ENCODE measurements around the gene ZNF516. TPM values are rescaled to one million over a fixed set of nuclear protein-coding genes. Genes with fewer than 3 reads are reported as not detected.

The ZNF516 gene
- total RNA-seq, 1 donor from 2014 or later, result 19.4 TPM

DNA sequence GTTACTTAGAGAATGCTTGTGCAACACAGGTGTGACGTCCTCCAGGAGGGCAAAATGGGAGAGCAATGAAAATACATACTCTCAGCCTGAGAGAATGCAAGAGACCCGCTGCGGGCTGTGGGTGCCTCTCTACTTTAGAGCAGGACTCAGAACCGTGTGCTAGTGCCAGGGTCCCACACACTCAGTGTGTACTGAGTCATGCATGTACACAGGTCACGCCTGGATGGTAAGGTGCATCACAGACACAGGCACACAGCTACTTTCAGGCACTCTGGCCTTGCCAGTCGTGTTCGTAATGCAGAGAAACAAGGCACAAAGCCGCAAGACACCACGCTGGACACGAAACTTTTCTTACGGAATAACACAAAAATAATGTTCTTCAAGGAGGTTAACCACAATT, 125.3 kb downstream of the ZNF516 start:
- TF ChIP-seq CTCF (IDR thresholded peaks at IDR 0.05), result no peak
- ChIA-PET POLR2A (no interaction called here), CTCF (no interaction called here)
- intact Hi-C loops (cut with micrococcal nuclease), result no loop called here
- no peak overlapping the region for H3K4me3 Mint-ChIP-seq
- no peaks in the 10 kb centered on the region for H3K9me3 Mint-ChIP-seq
- ATAC-seq (ENCODE audit: low read depth) (no peak), DNase-seq (no peak)
- H3K27me3 Mint-ChIP-seq, result no peaks in the 10 kb centered on the region
- H3K4me1 Mint-ChIP-seq, result peaks cover 15% of the 10 kb centered on the region
- peaks cover 28% of the 10 kb centered on the region for H3K36me3 Mint-ChIP-seq (ENCODE audit: low read depth)
- H3K27ac Mint-ChIP-seq, result no peak overlapping the region

GRCh38 chr18:76368976-76369375, 126.1 kb downstream of the ZNF516 start:
- Mint-ChIP-seq H3K9me3 (no peaks in the 10 kb centered on the region), H3K4me3 (no peak overlapping the region), H3K36me3 (ENCODE audit: low read depth) (peaks cover 28% of the 10 kb centered on the region), H3K27ac (no peak overlapping the region), H3K4me1 (peaks cover 13% of the 10 kb centered on the region), H3K27me3 (no peaks in the 10 kb centered on the region)
- ATAC-seq (ENCODE audit: low read depth), result no peak
- TF ChIP-seq CTCF (IDR thresholded peaks at IDR 0.05), result no peak
- intact Hi-C loops (cut with micrococcal nuclease), result no loop called here
- POLR2A ChIA-PET, result no interaction called here
- CTCF ChIA-PET, result no interaction called here
- no peak for DNase-seq

GRCh38 chr18:76368271-76368670, 126.8 kb downstream of the ZNF516 start:
- H3K9me3 Mint-ChIP-seq, result no peaks in the 10 kb centered on the region
- peaks cover 31% of the 10 kb centered on the region for H3K36me3 Mint-ChIP-seq (ENCODE audit: low read depth)
- CTCF ChIA-PET, result no interaction called here

DNA sequence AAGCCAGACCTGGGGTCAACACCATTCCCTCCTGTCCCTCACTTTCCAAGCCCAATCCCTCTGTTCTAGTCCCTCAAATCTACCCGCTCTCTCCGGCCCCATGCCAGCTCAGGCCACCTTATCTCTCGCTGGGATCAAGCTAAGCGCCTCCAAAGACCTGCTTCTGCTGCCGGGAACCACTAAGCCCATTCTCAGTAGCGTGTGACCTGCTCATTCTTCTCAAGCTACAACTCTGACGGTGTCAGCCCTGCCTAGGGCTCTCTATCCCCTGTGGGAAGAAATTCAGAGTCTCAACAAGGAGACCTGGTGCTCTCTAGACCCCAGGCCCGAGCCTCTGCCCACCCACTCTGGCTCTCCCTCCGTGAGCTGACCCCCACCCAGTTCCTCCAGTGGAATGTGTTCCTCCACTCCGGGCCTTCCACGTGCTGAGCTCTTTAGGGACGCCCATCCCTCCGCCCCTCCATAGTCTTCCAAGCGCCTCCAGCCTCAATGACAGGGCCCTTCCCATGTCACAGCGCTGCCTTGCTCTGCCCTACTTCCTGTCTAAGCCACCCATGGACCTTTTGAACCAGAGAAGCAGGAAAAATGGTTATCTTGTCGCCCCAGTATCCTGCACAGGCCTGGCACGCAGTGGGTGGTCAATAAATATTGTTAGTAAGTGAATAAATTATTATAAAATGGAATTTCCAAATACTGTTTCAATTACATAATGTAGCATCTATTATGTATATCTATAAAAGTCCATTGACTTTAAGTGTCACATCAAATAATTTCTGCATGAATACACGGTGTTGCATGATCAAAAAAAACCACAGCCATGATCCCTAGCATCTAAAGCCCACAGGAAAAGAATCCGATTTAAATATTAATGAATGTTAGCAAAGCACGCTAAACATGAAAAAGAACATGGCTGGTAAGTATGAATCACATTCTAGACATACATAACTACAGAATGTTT, 127.6 kb downstream of the ZNF516 start:
- ATAC-seq (ENCODE audit: low read depth), result no peak
- ChIA-PET CTCF (no interaction called here), POLR2A (no interaction called here)
- H3K4me1 Mint-ChIP-seq, result peaks cover 9% of the 10 kb centered on the region
- H3K27ac Mint-ChIP-seq, result no peak overlapping the region
- no peak overlapping the region for H3K4me3 Mint-ChIP-seq
- H3K9me3 Mint-ChIP-seq, result no peaks in the 10 kb centered on the region
- H3K27me3 Mint-ChIP-seq, result no peaks in the 10 kb centered on the region
- peaks cover 39% of the 10 kb centered on the region for H3K36me3 Mint-ChIP-seq (ENCODE audit: low read depth)
- no peak for TF ChIP-seq CTCF (IDR thresholded peaks at IDR 0.05)
- DNase-seq, result no peak
- intact Hi-C loops (cut with micrococcal nuclease), result no loop called here

More at GRCh38 chr18:76368271-76368670, 126.8 kb downstream of the ZNF516 start:
- DNase-seq (no peak), ATAC-seq (ENCODE audit: low read depth) (no peak)
- Mint-ChIP-seq H3K27me3 (no peaks in the 10 kb centered on the region), H3K4me1 (peaks cover 9% of the 10 kb centered on the region), H3K27ac (no peak overlapping the region), H3K4me3 (no peak overlapping the region)
- no peak for TF ChIP-seq CTCF (IDR thresholded peaks at IDR 0.05)
- intact Hi-C loops (cut with micrococcal nuclease), result no loop called here
- POLR2A ChIA-PET, result no interaction called here

GRCh38 chr18:76365561-76365960, 129.5 kb downstream of the ZNF516 start:
- ChIA-PET POLR2A (no interaction called here), CTCF (no interaction called here)
- DNase-seq (no peak), ATAC-seq (ENCODE audit: low read depth) (no peak)
- no peak for TF ChIP-seq CTCF (IDR thresholded peaks at IDR 0.05)
- no peak overlapping the region for H3K27ac Mint-ChIP-seq
- H3K9me3 Mint-ChIP-seq, result no peaks in the 10 kb centered on the region
- H3K4me3 Mint-ChIP-seq, result no peak overlapping the region
- H3K4me1 Mint-ChIP-seq, result peaks cover 9% of the 10 kb centered on the region
- H3K27me3 Mint-ChIP-seq, result no peaks in the 10 kb centered on the region
- intact Hi-C loops (cut with micrococcal nuclease), result no loop called here
- peaks cover 43% of the 10 kb centered on the region for H3K36me3 Mint-ChIP-seq (ENCODE audit: low read depth)

Data from activated B cell treated with CpG ODN at 0.5 μM for 24 hours (primary cell).